Cardiac fibroblast (primary cell): ENCODE results near the gene PDS5B.

ENCODE experiments used
- DNase-seq, 2 donors: peaks; one replicate each; pipeline versions ENCODE4 v3.0.0 to v3.0.0-alpha.2; 2010; ENCODE audit warnings: low read depth in 2 of 2
- H3K4me3 ChIP-seq, 2 donors: replicated peaks in 1 of 2; 1 replicate in 1 of 2; 2 replicates in 1 of 2; pipeline ENCODE4 v1.5.1; 2011; ENCODE audit warnings: low read depth in 2 of 2, low read length in 2 of 2, mild to moderate bottlenecking in 2 of 2, moderate library complexity in 1 of 2
- TF ChIP-seq, protein P1 (sequence below): IDR thresholded peaks from one replicate; pipeline ENCODE4 v1.5.1; 2011; ENCODE audit warnings: low read depth, mild to moderate bottlenecking, low read length, inconsistent platforms

The PDS5B gene

GRCh38 chr13:32802159-32802558, 215.9 kb downstream of the PDS5B start:
- TF ChIP-seq, protein P1, sequence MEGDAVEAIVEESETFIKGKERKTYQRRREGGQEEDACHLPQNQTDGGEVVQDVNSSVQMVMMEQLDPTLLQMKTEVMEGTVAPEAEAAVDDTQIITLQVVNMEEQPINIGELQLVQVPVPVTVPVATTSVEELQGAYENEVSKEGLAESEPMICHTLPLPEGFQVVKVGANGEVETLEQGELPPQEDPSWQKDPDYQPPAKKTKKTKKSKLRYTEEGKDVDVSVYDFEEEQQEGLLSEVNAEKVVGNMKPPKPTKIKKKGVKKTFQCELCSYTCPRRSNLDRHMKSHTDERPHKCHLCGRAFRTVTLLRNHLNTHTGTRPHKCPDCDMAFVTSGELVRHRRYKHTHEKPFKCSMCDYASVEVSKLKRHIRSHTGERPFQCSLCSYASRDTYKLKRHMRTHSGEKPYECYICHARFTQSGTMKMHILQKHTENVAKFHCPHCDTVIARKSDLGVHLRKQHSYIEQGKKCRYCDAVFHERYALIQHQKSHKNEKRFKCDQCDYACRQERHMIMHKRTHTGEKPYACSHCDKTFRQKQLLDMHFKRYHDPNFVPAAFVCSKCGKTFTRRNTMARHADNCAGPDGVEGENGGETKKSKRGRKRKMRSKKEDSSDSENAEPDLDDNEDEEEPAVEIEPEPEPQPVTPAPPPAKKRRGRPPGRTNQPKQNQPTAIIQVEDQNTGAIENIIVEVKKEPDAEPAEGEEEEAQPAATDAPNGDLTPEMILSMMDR, result no peak
- no peak overlapping the region for H3K4me3 ChIP-seq
- DNase-seq, result no peak

- H3K4me3 ChIP-seq, result no peak overlapping the region
- DNase-seq, result peak; percentile 11 to 38
- TF ChIP-seq, protein P1, result no peak
Measured at GRCh38 chr13:32804673-32805230, 218.5 kb downstream of the PDS5B start.

DNA sequence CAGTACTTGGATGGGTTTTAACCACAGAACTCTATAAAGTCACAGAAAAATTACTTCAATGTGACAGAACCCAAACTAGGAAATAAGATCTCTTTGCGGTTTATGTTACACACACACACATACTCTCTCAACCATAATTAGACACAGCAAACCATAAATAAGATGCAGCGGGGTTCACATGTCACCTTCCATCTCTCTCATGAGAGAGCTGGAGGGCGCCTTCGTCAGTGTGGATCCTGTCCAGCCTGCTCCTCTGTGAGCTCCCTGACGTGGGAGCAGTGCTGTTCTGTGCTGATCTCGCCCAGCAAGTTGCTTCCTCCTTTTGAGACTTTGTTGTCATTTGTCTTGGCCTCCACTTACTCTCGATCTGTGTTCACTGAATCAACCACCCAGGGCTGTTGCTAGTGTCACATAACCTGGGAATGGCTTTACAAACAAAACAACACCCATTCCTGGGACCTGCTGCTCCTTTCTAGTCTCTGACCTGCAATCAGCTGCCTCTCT, 225.1 kb downstream of the PDS5B start:
- TF ChIP-seq, protein P1, result no peak
- no peak overlapping the region for H3K4me3 ChIP-seq
- DNase-seq, result no peak

- DNase-seq, result no peak
- TF ChIP-seq, protein P1, result no peak
Measured at GRCh38 chr13:32821149-32821688, 235.0 kb downstream of the PDS5B start.

GRCh38 chr13:32822771-32823170, 236.5 kb downstream of the PDS5B start:
- DNase-seq, result no peak
- TF ChIP-seq, protein P1, result no peak
- no peak overlapping the region for H3K4me3 ChIP-seq

More at GRCh38 chr13:32821149-32821688, 235.0 kb downstream of the PDS5B start:
- H3K4me3 ChIP-seq, result no peak overlapping the region

- no peak for DNase-seq
- no peak overlapping the region for H3K4me3 ChIP-seq
- TF ChIP-seq, protein P1, result no peak
Measured at GRCh38 chr13:32823597-32823996, 237.3 kb downstream of the PDS5B start.
